HEK293T (cell line): Measurements from ENCODE around the gene MYCBPAP.

ENCODE experiments used
- ARNT ChIP-seq: fragments of 450-650 bp; IDR thresholded peaks from 2 replicates; pipeline ENCODE4 v1.6.1; 2017; ENCODE audit warnings: mild to moderate bottlenecking
- BHLHE40 ChIP-seq: fragments of 450-650 bp; IDR thresholded peaks from 2 replicates; pipeline ENCODE4 v1.6.1; 2016; ENCODE audit warnings: mild to moderate bottlenecking, moderate library complexity, borderline replicate concordance
- FOXA1 ChIP-seq: fragments of 450-650 bp; IDR thresholded peaks from 2 replicates; pipeline ENCODE4 v1.6.1; 2016; ENCODE audit warnings: mild to moderate bottlenecking
- FOXK2 ChIP-seq: fragments of 450-650 bp; IDR thresholded peaks from 2 replicates; pipeline ENCODE4 v1.6.1; 2016; ENCODE audit warnings: mild to moderate bottlenecking
- FOXM1 ChIP-seq: fragments of 450-650 bp; IDR thresholded peaks from 2 replicates; pipeline ENCODE4 v1.6.1; 2017; ENCODE audit warnings: mild to moderate bottlenecking, borderline replicate concordance
- HDGF ChIP-seq: fragments of 450-650 bp; IDR thresholded peaks from 2 replicates; pipeline ENCODE4 v1.6.1; 2017; ENCODE audit warnings: antibody characterized with exemption, borderline replicate concordance
- L3MBTL2 ChIP-seq: fragments of 450-650 bp; conservative IDR thresholded peaks from 2 replicates; pipeline ENCODE4 v1.6.1; 2016; ENCODE audit warnings: mild to moderate bottlenecking
- NFRKB ChIP-seq: fragments of 450-650 bp; IDR thresholded peaks from 2 replicates; pipeline ENCODE4 v1.6.1; 2016; ENCODE audit warnings: mild to moderate bottlenecking, moderate library complexity
- PKNOX1 ChIP-seq: fragments of 450-650 bp; IDR thresholded peaks from 2 replicates; pipeline ENCODE4 v1.6.1; 2016
- SP1 ChIP-seq: fragments of 450-650 bp; IDR thresholded peaks from 2 replicates; pipeline ENCODE4 v1.6.1; 2017
- ZNF384 ChIP-seq: fragments of 450-650 bp; IDR thresholded peaks from 2 replicates; pipeline ENCODE4 v1.6.1; 2016

GRCh38 chr17:50547736-50548083 lies 39.5 kb downstream of the MYCBPAP start:
- TF ChIP-seq NFRKB (no peak), BHLHE40 (no peak), HDGF (no peak), PKNOX1 (no peak), L3MBTL2 (no peak), ARNT (no peak), FOXA1 (no peak), FOXM1 (no peak), ZNF384 (no peak), SP1 (no peak), FOXK2 (no peak)
